ENCODE measurements around the gene ATG12. TPM values are rescaled to one million over a fixed set of nuclear protein-coding genes. Genes with fewer than 3 reads are reported as not detected.
A peak's percentile ranks its signal among the peaks of the same experiment; 100 is the strongest.

ATG12 gene
- polyA plus RNA-seq, 2 of the 4 experiments (the other 2 are of a cell fraction) = 43.3 to 126 TPM

DNA sequence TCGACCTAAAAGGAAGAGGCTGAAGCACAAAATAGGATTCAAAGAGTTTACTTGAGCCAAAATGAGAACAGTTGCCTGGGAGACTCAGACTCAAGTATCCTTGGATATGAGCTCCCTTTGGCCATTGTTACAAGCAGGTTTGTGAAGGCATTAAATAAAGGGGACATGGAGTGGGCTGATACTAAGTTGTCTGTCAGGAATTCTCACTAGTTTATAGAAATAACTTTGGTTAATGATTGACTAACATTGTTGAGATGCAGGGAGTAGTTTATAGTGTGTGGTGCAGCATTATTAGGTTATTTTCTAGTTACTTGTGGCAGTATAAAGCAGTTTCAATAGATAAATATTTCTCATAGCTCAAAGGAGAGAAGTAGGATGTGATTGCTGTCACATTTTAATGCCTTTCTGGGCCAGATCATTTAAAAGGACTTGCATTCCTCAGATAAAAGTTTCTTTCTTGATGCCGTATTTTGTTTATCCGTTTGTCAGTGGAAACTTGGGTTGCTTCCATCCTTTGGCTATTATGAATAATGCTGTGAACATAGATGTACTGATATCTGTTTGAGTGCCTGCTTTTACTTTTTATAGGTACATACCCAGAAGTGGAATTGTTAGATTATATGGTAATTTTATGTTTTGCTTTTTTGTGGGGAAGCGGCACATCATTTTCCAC lies 9.5 kb upstream of the ATG12 start:
- H3K4me2 ChIP-seq = peak overlapping the region; percentile 45
- TF ChIP-seq, protein P1, sequence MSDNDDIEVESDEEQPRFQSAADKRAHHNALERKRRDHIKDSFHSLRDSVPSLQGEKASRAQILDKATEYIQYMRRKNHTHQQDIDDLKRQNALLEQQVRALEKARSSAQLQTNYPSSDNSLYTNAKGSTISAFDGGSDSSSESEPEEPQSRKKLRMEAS (IDR thresholded peaks at IDR 0.05) = no peak
- TF ChIP-seq ZNF302 (CRISPR knock-in tag; IDR thresholded peaks at IDR 0.05) (no peak), CHD4 (IDR thresholded peaks at IDR 0.05; ENCODE audit: borderline replicate concordance) (no peak), PHF8 (IDR thresholded peaks at IDR 0.05; ENCODE audit: borderline replicate concordance, low read depth) (no peak), SREBF2 (IDR thresholded peaks at IDR 0.05) (no peak), RARB (CRISPR knock-in tag; IDR thresholded peaks at IDR 0.05) (no peak), GATA3 (IDR thresholded peaks at IDR 0.05; ENCODE audit: borderline replicate concordance) (no peak), ZSCAN20 (CRISPR knock-in tag; IDR thresholded peaks at IDR 0.05) (no peak), HOXA7 (CRISPR knock-in tag; IDR thresholded peaks at IDR 0.05) (no peak), HEYL (CRISPR knock-in tag; IDR thresholded peaks at IDR 0.05) (no peak), CBX8 (IDR thresholded peaks at IDR 0.05) (no peak), HOXB5 (CRISPR knock-in tag; IDR thresholded peaks at IDR 0.05) (no peak), MYC (IDR thresholded peaks at IDR 0.05; ENCODE audit: borderline replicate concordance, low read length) (no peak), FOXS1 (CRISPR knock-in tag; IDR thresholded peaks at IDR 0.05) (no peak)
- TF ChIP-seq, protein P2, sequence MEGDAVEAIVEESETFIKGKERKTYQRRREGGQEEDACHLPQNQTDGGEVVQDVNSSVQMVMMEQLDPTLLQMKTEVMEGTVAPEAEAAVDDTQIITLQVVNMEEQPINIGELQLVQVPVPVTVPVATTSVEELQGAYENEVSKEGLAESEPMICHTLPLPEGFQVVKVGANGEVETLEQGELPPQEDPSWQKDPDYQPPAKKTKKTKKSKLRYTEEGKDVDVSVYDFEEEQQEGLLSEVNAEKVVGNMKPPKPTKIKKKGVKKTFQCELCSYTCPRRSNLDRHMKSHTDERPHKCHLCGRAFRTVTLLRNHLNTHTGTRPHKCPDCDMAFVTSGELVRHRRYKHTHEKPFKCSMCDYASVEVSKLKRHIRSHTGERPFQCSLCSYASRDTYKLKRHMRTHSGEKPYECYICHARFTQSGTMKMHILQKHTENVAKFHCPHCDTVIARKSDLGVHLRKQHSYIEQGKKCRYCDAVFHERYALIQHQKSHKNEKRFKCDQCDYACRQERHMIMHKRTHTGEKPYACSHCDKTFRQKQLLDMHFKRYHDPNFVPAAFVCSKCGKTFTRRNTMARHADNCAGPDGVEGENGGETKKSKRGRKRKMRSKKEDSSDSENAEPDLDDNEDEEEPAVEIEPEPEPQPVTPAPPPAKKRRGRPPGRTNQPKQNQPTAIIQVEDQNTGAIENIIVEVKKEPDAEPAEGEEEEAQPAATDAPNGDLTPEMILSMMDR (IDR thresholded peaks at IDR 0.05) = no peak
- ATAC-seq (peak in 1 of 2 experiments; percentile 65; a peak in 3 of 6 replicates), DNase-seq (ENCODE audit: low read depth in 1 of 2, low spot score in 1 of 2) (no peak), FAIRE-seq (no peak)
- H3K27ac ChIP-seq = no peak overlapping the region
- no peak overlapping the region for H3K4me3 ChIP-seq
- POLR2A ChIA-PET = no interaction called here
- WGBS (ENCODE audit: missing lambda C conversion rate) = 51% methylated on average over 4 of the region's 4 CpGs
- H3K9me3 ChIP-seq = 0 out of 3 replicates have a peak, but pooled peaks cover 2% of the 10 kb centered on the region
- CTCF ChIA-PET = no interaction called here
- H3K4me1 ChIP-seq = peaks cover 22% of the 10 kb centered on the region

DNA sequence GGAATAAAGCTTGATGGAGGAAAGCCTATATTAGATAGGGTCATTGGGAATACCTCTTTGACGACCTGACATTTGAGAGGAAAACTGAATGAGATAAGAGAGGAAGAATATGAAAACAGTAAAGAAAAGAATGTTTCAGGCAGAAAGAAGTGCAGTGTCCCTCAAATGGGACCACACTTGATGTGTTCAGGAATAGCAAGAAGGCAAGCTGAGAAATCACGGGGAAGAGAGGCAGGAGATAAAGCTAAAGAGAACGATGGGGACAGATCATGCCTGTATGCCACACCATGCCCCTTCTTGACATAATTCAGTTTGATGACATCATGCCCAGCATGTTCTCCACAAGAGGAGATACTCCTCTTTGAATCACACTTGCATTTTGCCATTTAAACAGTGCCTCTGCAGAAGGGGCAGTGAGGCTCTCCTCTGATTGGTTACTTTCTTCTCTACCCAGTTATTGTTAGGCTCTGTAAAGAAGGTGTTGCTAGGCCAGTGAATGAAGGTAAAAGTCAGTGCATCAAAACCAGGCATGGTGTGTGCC lies 8.0 kb upstream of the ATG12 start:
- Histone ChIP-seq H3K9me3 (0 out of 3 replicates have a peak, but pooled peaks cover 2% of the 10 kb centered on the region), H3K27ac (no peak overlapping the region), H3K4me2 (no peak overlapping the region), H3K4me1 (peaks cover 19% of the 10 kb centered on the region), H3K4me3 (no peak overlapping the region)
- no peak for ATAC-seq
- 93% methylated on average over 3 of the region's 3 CpGs for WGBS (ENCODE audit: missing lambda C conversion rate)
- TF ChIP-seq SREBF2 (IDR thresholded peaks at IDR 0.05) (no peak), MYC (IDR thresholded peaks at IDR 0.05; ENCODE audit: borderline replicate concordance, low read length) (no peak), EP300 (IDR thresholded peaks at IDR 0.05) (no peak), GATA3 (IDR thresholded peaks at IDR 0.05; ENCODE audit: borderline replicate concordance) (no peak), POLR2A (IDR thresholded peaks at IDR 0.05; ENCODE audit: low read length) (no peak), NR3C1 (IDR thresholded peaks at IDR 0.05) (no peak), HOXB5 (CRISPR knock-in tag; IDR thresholded peaks at IDR 0.05) (no peak), ZFP36 (IDR thresholded peaks at IDR 0.05; ENCODE audit: borderline replicate concordance, partially characterized antibody) (no peak), JUNB (IDR thresholded peaks at IDR 0.05) (no peak), FOXS1 (CRISPR knock-in tag; IDR thresholded peaks at IDR 0.05) (no peak), FOSL2 (IDR thresholded peaks at IDR 0.05) (no peak), FOSL2 (CRISPR knock-in tag; IDR thresholded peaks at IDR 0.05) (no peak), CHD2 (IDR thresholded peaks at IDR 0.05; ENCODE audit: low read length, partially characterized antibody) (no peak), BHLHE40 (IDR thresholded peaks at IDR 0.05; ENCODE audit: low read depth, low read length) (no peak)
- TF ChIP-seq, protein P3, sequence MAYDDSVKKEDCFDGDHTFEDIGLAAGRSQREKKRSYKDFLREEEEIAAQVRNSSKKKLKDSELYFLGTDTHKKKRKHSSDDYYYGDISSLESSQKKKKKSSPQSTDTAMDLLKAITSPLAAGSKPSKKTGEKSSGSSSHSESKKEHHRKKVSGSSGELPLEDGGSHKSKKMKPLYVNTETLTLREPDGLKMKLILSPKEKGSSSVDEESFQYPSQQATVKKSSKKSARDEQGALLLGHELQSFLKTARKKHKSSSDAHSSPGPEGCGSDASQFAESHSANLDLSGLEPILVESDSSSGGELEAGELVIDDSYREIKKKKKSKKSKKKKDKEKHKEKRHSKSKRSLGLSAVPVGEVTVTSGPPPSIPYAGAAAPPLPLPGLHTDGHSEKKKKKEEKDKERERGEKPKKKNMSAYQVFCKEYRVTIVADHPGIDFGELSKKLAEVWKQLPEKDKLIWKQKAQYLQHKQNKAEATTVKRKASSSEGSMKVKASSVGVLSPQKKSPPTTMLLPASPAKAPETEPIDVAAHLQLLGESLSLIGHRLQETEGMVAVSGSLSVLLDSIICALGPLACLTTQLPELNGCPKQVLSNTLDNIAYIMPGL (CRISPR knock-in tag; IDR thresholded peaks at IDR 0.05; ENCODE audit: borderline replicate concordance) = no peak
- TF ChIP-seq, protein P4, sequence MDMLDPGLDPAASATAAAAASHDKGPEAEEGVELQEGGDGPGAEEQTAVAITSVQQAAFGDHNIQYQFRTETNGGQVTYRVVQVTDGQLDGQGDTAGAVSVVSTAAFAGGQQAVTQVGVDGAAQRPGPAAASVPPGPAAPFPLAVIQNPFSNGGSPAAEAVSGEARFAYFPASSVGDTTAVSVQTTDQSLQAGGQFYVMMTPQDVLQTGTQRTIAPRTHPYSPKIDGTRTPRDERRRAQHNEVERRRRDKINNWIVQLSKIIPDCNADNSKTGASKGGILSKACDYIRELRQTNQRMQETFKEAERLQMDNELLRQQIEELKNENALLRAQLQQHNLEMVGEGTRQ (IDR thresholded peaks at IDR 0.05) = no peak
- TF ChIP-seq, protein P5, sequence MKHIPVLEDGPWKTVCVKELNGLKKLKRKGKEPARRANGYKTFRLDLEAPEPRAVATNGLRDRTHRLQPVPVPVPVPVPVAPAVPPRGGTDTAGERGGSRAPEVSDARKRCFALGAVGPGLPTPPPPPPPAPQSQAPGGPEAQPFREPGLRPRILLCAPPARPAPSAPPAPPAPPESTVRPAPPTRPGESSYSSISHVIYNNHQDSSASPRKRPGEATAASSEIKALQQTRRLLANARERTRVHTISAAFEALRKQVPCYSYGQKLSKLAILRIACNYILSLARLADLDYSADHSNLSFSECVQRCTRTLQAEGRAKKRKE (CRISPR knock-in tag; IDR thresholded peaks at IDR 0.05; ENCODE audit: low read depth) = no peak
- FAIRE-seq = no peak
- ChIA-PET CTCF (no interaction called here), POLR2A (no interaction called here)
- no peak for DNase-seq (ENCODE audit: low read depth in 1 of 2, low spot score in 1 of 2)
